ENCODE results near the gene HS6ST1.

The HS6ST1 gene

DNA sequence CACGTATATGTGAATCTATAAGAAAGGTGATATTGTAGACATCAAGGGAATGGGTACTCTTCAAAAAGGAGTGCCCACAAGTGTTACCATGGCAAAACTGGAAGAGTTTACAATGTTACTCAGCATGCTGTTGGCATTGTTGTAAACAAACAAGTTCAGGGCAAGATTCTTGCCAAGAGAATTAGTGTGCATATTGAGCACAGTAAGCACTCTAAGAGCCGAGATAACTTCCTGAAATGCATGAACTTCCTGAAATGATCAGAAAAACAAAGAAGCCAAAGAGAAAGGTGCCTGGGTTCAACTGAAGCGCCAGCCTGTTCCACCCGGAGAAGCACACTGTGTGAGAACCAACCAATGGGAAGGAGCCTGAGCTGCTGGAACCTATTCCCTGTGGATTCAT, 101.0 kb downstream of the HS6ST1 start (continued):
- TF ChIP-seq, protein P1, sequence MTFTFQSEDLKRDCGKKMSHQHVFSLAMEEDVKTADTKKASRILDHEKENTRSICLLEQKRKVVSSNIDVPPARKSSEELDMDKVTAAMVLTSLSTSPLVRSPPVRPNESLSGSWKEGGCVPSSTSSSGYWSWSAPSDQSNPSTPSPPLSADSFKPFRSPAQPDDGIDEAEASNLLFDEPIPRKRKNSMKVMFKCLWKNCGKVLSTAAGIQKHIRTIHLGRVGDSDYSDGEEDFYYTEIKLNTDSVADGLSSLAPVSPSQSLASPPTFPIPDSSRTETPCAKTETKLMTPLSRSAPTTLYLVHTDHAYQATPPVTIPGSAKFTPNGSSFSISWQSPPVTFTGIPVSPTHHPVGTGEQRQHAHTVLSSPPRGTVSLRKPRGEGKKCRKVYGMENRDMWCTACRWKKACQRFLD (tag by site-specific recombination; IDR thresholded peaks at IDR 0.05): no peak

DNA sequence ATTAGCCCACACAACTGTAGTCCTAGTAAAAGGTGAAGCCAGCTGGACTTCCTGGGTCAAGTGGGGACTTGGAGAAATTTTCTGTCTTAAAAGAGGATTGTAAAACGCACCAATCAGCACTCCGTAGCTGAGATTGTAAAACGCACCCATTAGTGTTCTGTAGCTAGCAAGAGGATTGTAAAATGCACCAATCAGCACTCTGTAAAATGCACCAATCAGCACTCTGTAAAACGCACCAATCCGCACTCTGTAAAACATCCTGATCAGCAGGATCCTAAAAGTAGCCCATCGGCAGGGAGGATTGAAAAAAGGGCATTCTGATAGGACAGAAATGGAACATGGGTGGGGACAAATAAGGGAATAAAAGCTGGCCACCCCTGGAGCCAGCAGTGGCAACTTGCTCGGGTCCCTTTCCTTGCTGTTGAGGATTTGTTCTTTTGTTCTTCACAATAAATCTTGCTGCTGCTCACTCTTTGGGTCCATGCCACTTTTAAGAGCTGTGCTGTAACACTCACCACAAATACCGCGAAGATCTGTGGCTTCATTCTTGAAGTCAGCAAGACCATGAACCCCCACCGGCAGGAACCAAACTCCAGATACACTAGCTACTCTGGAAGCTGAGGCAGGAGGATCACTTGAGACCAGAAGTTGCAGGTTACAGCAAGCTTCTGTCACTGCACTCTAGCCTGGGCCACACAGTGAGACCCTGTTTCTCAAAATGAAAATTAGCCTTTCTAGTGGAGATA, 102.6 kb downstream of the HS6ST1 start:
- TF ChIP-seq IKZF3 (tag by site-specific recombination; IDR thresholded peaks at IDR 0.05): no peak
- TF ChIP-seq ZNF335 (tag by site-specific recombination; conservative IDR thresholded peaks at IDR 0.05): no peak
- Histone ChIP-seq H3K4me1 (ENCODE audit: control insufficient read depth, insufficient read depth, low read length) (no peaks in the 10 kb centered on the region), H3K36me3 (ENCODE audit: control insufficient read depth in 2 of 2, insufficient read depth in 1 of 2, low read length in 2 of 2) (no peaks in the 10 kb centered on the region), H3K27ac (ENCODE audit: extremely low read depth, low read depth, low read length) (no peak overlapping the region), H3K4me3 (ENCODE audit: low read depth, low read length) (no peak overlapping the region), H3K9me3 (ENCODE audit: control insufficient read depth, insufficient read depth, low read depth, low read length) (no peaks in the 10 kb centered on the region)
- ChIA-PET CTCF (interaction anchor here (1.7 kb wide), 1 partner anchor 18 kb away, joined by 4 read pairs; no protein-coding TSS in a partner anchor), POLR2A (no interaction called here)
